Measurements from ENCODE around the gene PIGV.
A peak's percentile ranks its signal among the peaks of the same experiment; 100 is the strongest.

The PIGV gene

GRCh38 chr1:26781206-26781825 is 6.4 kb upstream of the PIGV start:
- H3K4me3 ChIP-seq (ENCODE audit: low read depth, low read length): no peak overlapping the region
- no peak for TF ChIP-seq CTCF (IDR thresholded peaks at IDR 0.05; ENCODE audit: insufficient read depth, low read depth, low read length, missing control alignments)
- DNase-seq (ENCODE audit: low read depth): no peak

- no peak for DNase-seq (ENCODE audit: low read depth)
- no peak overlapping the region for H3K4me3 ChIP-seq (ENCODE audit: low read depth, low read length)
- no peak for TF ChIP-seq CTCF (IDR thresholded peaks at IDR 0.05; ENCODE audit: insufficient read depth, low read depth, low read length, missing control alignments)
Observed at GRCh38 chr1:26782521-26783212, 5.1 kb upstream of the PIGV start.

- DNase-seq (ENCODE audit: low read depth): no peak
- no peak overlapping the region for H3K4me3 ChIP-seq (ENCODE audit: low read depth, low read length)
- no peak for TF ChIP-seq CTCF (IDR thresholded peaks at IDR 0.05; ENCODE audit: insufficient read depth, low read depth, low read length, missing control alignments)
Observed at GRCh38 chr1:26783646-26784022, 4.1 kb upstream of the PIGV start.

- DNase-seq (ENCODE audit: low read depth): peak; percentile 43
- H3K4me3 ChIP-seq (ENCODE audit: low read depth, low read length): no peak overlapping the region
- TF ChIP-seq CTCF (IDR thresholded peaks at IDR 0.05; ENCODE audit: insufficient read depth, low read depth, low read length, missing control alignments): no peak
Observed at GRCh38 chr1:26784023-26784871, 3.5 kb upstream of the PIGV start.

GRCh38 chr1:26784886-26785285 is 2.9 kb upstream of the PIGV start:
- TF ChIP-seq CTCF (IDR thresholded peaks at IDR 0.05; ENCODE audit: insufficient read depth, low read depth, low read length, missing control alignments): no peak
- no peak for DNase-seq (ENCODE audit: low read depth)
- H3K4me3 ChIP-seq (ENCODE audit: low read depth, low read length): no peak overlapping the region

GRCh38 chr1:26785611-26786436 is 1.9 kb upstream of the PIGV start:
- peak overlapping the region; percentile 25 for H3K4me3 ChIP-seq (ENCODE audit: low read depth, low read length)
- TF ChIP-seq CTCF (IDR thresholded peaks at IDR 0.05; ENCODE audit: insufficient read depth, low read depth, low read length, missing control alignments): no peak
- no peak for DNase-seq (ENCODE audit: low read depth)

All from GM12865 (cell line).